Mesothelial cell of epicardium (in vitro differentiated cells): ENCODE data around the gene GRID2. TPM values are rescaled to one million over a fixed set of nuclear protein-coding genes. Genes with fewer than 3 reads are reported as not detected.

Experiments used
- DNase-seq, 2 experiments: peaks; one replicate each; pipeline ENCODE4 v3.0.0; 2021; ENCODE audit warnings: low spot score in 2 of 2; ENCODE audit not compliant: unreplicated experiment in 2 of 2
- H3K27ac Mint-ChIP-seq: 2 replicates; pipeline ENCODE4 v1.8.0; 2021; ENCODE audit warnings: mixed read lengths
- H3K27me3 Mint-ChIP-seq: 2 replicates; pipeline ENCODE4 v1.8.0; 2021; ENCODE audit warnings: low read depth, mixed read lengths
- H3K36me3 Mint-ChIP-seq: 2 replicates; pipeline ENCODE4 v1.8.0; 2021; ENCODE audit warnings: mixed read lengths
- H3K4me1 Mint-ChIP-seq: 2 replicates; pipeline ENCODE4 v1.8.0; 2021; ENCODE audit warnings: mixed read lengths
- H3K4me3 Mint-ChIP-seq: 2 replicates; pipeline ENCODE4 v1.8.0; 2021; ENCODE audit warnings: mild to moderate bottlenecking, moderate library complexity, mixed read lengths
- H3K9me3 Mint-ChIP-seq: 2 replicates; pipeline ENCODE4 v1.8.0; 2021; ENCODE audit warnings: mixed read lengths
- total RNA-seq: library from RNA; stranded (reverse); gene quantifications from 3 replicates; pipeline ENCODE4 v1.2.1, GENCODE V29; 2021
- TF ChIP-seq, protein P1 (sequence below): fragments of 200-600 bp; sonication (generic); IDR thresholded peaks from one replicate; pipeline ENCODE4 v1.5.0; 2021; ENCODE audit warnings: antibody characterized with exemption; ENCODE audit not compliant: unreplicated experiment

The GRID2 gene
- total RNA-seq, 1 donor from 2014 or later = 3.1 TPM

DNA sequence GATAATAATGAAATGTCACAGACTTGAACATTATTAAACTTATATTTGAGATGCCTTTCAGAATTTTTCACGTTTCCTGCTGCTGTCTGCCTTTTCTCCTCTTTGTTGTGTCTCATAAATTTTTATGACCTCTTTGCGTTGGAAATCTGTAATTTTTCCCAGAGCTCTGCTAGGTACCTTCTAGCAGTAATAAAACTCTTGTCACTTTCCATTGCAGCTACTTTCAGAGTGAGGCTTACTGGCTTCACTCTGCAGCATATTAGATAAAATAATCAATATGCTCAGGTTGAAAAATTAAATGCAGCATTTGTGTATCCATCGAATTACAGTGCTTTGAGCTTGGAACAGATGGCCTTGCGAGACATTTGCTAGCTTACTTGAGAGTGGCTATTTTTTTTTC, 689.0 kb downstream of the GRID2 start:
- TF ChIP-seq, protein P1, sequence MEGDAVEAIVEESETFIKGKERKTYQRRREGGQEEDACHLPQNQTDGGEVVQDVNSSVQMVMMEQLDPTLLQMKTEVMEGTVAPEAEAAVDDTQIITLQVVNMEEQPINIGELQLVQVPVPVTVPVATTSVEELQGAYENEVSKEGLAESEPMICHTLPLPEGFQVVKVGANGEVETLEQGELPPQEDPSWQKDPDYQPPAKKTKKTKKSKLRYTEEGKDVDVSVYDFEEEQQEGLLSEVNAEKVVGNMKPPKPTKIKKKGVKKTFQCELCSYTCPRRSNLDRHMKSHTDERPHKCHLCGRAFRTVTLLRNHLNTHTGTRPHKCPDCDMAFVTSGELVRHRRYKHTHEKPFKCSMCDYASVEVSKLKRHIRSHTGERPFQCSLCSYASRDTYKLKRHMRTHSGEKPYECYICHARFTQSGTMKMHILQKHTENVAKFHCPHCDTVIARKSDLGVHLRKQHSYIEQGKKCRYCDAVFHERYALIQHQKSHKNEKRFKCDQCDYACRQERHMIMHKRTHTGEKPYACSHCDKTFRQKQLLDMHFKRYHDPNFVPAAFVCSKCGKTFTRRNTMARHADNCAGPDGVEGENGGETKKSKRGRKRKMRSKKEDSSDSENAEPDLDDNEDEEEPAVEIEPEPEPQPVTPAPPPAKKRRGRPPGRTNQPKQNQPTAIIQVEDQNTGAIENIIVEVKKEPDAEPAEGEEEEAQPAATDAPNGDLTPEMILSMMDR = no peak
- Mint-ChIP-seq H3K27ac (no peak overlapping the region), H3K4me3 (no peak overlapping the region), H3K4me1 (no peaks in the 10 kb centered on the region), H3K9me3 (no peaks in the 10 kb centered on the region), H3K36me3 (no peaks in the 10 kb centered on the region), H3K27me3 (no peaks in the 10 kb centered on the region)
- DNase-seq = no peak

DNA sequence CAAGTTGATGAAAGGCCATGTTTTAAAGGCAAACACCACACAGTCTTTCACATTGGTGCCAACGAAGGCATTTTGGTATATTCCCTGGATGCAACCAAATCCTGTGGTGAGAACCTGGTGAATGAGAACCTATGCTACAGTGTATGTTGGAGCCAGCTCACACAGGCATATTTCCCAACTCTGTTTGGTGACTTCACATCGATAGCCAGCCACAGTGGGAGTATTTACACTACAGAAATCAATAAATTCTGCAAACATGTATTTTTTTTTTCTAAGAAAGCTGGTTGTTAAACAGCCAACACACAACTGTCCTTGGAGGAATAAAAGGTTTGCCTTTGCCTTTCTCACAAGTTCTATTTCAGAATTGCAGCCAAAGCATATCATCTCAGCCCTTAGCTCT, 691.0 kb downstream of the GRID2 start:
- no peaks in the 10 kb centered on the region for H3K4me1 Mint-ChIP-seq
- no peaks in the 10 kb centered on the region for H3K9me3 Mint-ChIP-seq
- TF ChIP-seq, protein P1 = no peak
- H3K27ac Mint-ChIP-seq = no peak overlapping the region
- H3K36me3 Mint-ChIP-seq = no peaks in the 10 kb centered on the region
- DNase-seq = no peak
- no peak overlapping the region for H3K4me3 Mint-ChIP-seq
- no peaks in the 10 kb centered on the region for H3K27me3 Mint-ChIP-seq

DNA sequence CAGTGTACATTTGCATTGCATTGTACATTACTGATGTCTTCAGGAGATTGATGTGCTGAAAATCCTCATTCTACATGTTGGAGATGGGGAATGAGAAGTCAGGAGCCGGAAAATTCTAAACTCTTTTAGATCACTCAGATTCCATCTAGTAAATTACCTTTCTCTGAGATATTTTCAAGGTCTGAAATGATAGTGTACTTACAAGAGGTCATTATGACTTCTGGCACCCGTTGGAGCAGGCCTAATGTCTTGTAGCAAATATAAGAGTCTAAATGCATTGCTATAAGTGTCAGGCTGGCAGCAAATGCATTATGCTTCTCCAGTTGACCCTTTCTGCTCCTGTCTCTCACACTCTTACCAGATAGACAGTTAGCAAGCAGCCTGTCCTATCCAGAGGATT, 692.8 kb downstream of the GRID2 start:
- no peaks in the 10 kb centered on the region for H3K9me3 Mint-ChIP-seq
- no peak for DNase-seq
- H3K27ac Mint-ChIP-seq = no peak overlapping the region
- no peaks in the 10 kb centered on the region for H3K4me1 Mint-ChIP-seq
- H3K36me3 Mint-ChIP-seq = no peaks in the 10 kb centered on the region
- TF ChIP-seq, protein P1 = no peak
- H3K27me3 Mint-ChIP-seq = no peaks in the 10 kb centered on the region
- no peak overlapping the region for H3K4me3 Mint-ChIP-seq

DNA sequence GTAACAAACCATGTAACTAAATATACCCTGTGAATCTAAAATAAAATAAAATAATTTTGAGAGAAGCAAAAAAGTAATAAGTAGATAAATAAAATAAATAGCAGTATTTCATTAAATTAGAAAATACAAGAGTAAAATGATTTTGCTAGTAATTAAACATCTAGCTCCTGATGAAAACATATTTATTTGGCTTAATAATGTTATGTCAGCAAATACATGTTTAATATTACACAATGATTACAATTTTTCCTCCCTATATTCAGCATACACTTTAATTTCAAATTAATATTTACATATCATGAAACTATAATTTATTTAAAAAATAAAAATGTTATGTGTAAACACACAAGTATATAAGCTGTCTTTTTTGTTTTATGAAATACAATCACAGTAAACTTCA, 697.1 kb downstream of the GRID2 start:
- Mint-ChIP-seq H3K27ac (no peak overlapping the region), H3K9me3 (no peaks in the 10 kb centered on the region), H3K4me1 (no peaks in the 10 kb centered on the region), H3K4me3 (no peak overlapping the region), H3K27me3 (no peaks in the 10 kb centered on the region), H3K36me3 (no peaks in the 10 kb centered on the region)
- TF ChIP-seq, protein P1 = no peak
- DNase-seq = no peak

DNA sequence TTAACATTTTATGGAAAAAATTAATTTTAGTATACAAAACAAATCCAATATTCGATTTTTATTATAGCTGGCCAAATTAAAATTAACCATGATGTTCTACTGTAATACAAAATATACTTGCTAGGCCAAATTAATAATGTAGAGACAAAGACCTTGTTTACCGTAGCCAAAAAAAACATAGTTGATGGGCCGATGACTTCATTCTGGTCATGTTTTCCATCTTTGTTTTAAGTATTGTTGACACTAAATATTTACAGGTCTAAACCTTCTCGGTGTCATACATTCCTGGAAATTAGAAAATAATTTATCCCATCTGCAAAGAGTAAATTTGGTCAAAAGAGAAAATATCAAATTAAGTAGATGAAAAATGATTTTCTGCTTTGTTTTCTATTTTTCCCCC, 698.5 kb downstream of the GRID2 start:
- DNase-seq = no peak
- TF ChIP-seq, protein P1 = no peak
- H3K27ac Mint-ChIP-seq = no peak overlapping the region
- no peaks in the 10 kb centered on the region for H3K27me3 Mint-ChIP-seq
- H3K4me3 Mint-ChIP-seq = no peak overlapping the region
- H3K4me1 Mint-ChIP-seq = no peaks in the 10 kb centered on the region
- no peaks in the 10 kb centered on the region for H3K36me3 Mint-ChIP-seq
- H3K9me3 Mint-ChIP-seq = no peaks in the 10 kb centered on the region

DNA sequence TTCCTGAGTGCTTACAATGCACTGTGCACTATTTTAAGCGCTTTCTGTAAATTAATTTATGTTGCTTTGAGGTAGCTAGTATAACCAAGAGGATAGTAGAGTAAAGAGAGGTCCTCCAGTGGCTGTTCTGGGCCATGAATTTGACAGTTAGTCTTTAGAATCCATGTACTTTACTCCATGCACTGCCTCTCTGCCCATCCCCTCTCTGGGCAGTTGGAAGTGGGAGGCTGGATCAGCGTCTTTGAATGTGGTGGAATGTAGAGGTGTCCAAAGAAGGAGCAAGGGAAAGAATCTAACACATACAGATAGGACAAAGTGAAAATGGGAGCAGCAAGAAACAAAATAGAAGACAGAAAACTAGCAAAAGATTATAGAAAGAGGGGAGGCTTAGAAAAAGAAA, 712.6 kb downstream of the GRID2 start:
- no peaks in the 10 kb centered on the region for H3K9me3 Mint-ChIP-seq
- no peaks in the 10 kb centered on the region for H3K36me3 Mint-ChIP-seq
- peaks cover 2% of the 10 kb centered on the region for H3K4me1 Mint-ChIP-seq
- H3K4me3 Mint-ChIP-seq = no peak overlapping the region
- no peak overlapping the region for H3K27ac Mint-ChIP-seq
- no peak for DNase-seq
- TF ChIP-seq, protein P1 = no peak
- no peaks in the 10 kb centered on the region for H3K27me3 Mint-ChIP-seq
